Stimulated activated CD4-positive, alpha-beta T cell treated with anti-CD3 and anti-CD28 coated beads, TNF-alpha, amount 100 ng/mL, for 1 hour (primary cell): ENCODE measurements around the gene PRPSAP2.

Experiments used
- DNase-seq, 3 donors: peaks; one replicate each; pipeline ENCODE4 v3.0.0-alpha.2; 2020; ENCODE audit warnings: low read depth in 3 of 3, low spot score in 1 of 3

Gene PRPSAP2

DNA sequence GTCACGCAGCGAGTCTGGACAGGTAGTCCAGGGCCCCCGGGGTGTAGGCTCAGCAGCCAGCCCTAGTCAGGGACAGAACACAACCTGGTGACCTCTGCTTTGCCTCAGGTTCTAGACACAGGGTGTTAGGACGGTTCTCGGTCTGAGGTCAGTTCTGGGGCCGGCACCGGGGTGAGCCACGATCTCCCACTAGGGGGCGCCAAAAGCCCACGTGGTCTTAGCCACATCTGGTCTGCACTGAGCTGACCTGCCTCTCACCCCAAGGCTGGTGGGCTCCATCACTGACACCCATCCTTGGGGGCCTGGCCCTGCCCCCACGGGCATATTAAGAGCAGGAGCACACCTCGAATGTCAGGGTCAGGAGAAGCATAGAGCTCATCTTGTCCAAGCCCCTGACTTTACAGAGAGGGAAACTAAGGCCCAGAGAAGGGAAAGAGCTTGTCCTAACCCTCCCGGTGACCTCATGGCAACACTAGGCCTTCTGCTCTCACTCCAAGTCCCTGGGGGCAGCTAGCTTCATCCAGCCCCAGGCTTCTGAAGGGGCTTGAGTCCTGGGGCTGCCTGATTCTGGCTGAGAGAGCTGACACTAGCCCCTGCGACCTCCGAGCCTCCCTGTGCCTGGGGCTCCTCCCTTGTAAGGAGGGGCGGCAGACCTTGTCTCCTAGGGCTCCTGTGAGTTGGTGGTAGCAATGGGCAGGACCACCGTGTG lies 103.0 kb downstream of the PRPSAP2 start:
- peak; percentile 38 to 78 (median 51) for DNase-seq

DNA sequence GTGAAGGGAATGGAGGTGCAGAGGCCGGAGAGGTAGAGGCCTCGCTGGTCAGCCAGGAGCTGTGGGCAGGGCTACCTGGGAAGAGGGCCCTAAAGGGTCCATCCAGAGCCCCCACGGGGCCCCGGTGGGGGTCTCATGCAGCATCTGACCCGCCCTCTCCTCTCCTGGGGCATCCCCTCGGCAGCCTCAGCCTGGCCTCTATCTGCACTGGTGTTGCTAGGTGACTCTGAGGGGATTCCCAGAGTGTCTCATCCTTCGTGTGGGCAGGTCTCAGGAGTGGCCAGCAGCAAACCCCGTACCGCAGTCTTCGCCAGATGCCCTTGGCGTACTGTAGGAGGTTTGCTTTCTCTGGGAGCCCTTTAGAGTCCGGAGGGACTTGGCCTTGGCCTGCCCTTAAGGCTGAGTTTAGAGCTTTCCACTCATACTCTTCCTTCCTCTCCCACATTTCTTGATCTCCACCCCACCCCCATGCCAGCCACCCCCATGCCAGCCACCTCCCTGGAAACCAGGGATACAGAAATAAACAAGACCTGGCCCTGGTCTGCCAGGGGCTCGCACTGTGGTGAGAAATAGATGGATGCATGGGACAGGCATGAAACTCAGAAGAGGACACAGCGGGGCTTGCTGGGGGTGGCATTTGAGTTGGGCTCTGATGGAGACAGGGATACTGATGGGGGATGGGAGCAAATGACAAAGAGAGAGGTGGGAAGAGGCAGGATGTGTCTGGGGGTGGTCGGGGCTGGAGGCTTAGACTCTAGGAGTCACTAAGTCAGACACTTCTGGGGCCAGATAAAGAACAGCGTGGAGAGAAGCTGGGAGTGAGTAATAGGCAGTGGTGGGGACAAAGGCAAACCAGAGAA lies 103.9 kb downstream of the PRPSAP2 start:
- no peak for DNase-seq

DNA sequence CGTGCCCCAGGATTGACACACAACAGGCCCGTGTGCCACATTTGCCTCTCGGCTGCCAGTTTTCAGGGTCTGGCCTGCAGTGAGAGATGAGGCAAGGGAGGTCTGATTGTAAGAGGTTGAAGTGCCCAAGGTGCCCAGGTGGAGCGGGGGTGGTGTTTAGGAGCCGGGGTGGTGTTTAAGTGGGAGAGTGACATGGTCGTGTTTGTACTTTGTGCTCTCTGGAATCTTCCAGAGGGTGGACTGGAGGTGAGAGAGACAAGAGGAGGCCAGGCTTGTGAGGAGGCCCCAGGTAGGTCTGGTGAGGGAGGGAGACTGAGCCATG lies 104.5 kb downstream of the PRPSAP2 start:
- DNase-seq: no peak

DNA sequence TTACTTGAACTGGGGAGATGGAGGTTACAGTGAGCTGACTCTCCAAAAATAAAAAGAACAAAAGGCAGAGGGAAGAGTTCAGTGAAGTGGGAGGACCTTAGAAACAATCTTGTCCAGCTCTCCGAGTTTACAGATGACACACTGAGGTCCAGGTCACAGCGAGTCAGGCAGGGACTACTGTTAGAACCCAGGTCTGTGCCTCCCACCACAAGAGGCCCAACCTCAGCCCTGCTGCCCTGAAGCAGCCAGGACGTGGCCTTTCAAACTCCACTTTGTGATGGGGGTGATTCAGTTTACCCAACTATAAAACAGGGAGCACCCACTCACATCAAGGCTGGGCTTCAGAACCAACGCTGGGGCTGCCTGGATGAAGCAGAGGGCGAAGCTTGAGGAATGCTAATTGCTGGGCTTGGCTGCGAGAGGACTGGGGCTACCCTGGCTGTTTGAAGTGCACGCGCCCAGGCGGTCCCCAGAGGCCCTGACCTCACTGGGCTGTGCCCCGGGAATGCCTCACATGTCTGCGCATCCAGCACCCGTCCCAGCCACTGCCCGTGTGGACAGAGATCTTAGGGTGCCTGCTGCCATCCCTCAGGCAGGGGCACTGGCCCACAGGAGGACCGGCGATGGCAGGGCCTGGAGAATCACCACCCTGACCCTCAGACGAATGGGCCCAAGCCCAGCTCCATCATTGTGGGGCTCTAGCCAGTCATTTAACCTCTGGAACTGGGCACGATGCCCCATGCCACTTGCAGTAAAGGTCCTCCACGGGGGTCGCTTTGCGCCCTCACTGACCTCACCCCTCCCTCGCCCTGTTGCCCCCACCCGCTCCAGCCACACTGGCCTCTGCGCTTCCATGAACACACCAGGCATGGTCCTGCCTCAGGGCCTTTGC lies 105.4 kb downstream of the PRPSAP2 start:
- no peak for DNase-seq

DNA sequence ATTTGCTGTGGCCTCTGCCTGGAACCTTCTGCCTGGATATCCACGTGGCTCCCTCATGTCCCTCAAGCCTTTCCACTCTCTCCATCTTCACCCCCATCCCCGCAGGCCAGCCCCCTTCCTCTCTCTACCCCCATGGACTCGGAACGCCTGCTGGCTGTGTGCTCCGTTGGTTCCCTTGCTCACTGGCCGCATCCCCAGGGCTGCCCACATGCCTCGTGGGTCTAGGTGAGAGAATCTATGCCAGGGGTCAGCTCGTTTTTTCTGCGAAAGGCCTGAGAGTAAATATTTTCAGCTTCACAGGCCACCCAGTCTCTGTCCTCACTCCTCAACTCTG lies 106.1 kb downstream of the PRPSAP2 start:
- no peak for DNase-seq

DNA sequence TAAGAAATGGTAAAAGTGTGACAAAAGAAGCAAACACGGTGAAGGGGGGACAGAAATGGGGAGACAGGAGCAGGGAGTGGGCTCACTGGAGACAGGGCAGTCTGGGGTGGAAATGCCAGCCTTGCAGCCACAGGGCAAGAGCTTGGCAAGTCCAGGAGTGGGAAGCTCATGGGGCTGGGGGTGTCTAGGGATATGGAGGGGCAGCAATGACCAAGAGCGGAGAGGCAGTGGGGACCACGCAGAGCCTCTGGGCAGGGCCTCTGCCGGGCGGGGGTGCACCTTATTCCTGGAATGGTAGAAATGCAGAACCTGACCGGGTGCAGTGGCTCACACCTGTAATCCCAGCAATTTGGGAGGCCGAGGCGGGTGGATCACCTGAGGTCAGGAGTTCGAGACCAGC lies 106.6 kb downstream of the PRPSAP2 start:
- DNase-seq: no peak

DNA sequence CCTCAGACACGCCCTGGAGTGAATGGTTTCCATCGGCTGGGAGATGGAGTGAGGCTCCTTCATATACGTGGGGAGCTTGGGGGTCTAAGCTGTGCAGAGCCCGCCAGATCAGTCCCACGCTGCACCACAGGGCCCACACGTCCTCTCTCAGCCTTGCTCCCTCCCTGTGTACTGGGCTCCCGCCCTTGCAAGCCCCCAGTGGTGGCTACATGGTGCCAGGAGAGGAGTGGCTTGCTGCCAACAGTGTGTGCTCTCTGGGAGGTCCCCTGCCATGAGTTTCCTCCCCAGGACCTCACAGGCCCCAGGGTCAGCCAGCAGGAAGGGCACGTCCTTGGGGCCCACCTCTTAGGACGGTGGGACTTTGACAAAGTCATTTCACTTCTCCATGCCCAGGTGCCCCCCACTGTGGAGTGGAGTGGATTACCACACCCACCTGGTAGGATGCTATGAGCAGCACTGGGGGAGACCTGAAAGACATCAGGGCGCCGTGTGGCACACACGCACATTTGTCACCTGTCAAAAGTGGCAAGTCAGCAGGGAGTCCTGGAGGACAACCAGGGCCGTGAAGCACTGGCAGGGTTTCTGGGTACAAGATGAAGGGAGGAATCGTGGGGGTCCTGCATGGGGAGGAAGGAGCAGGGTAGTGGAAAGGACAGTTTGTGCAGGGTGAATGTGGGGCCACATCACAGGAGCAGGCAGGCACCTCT lies 107.8 kb downstream of the PRPSAP2 start:
- DNase-seq: no peak

DNA sequence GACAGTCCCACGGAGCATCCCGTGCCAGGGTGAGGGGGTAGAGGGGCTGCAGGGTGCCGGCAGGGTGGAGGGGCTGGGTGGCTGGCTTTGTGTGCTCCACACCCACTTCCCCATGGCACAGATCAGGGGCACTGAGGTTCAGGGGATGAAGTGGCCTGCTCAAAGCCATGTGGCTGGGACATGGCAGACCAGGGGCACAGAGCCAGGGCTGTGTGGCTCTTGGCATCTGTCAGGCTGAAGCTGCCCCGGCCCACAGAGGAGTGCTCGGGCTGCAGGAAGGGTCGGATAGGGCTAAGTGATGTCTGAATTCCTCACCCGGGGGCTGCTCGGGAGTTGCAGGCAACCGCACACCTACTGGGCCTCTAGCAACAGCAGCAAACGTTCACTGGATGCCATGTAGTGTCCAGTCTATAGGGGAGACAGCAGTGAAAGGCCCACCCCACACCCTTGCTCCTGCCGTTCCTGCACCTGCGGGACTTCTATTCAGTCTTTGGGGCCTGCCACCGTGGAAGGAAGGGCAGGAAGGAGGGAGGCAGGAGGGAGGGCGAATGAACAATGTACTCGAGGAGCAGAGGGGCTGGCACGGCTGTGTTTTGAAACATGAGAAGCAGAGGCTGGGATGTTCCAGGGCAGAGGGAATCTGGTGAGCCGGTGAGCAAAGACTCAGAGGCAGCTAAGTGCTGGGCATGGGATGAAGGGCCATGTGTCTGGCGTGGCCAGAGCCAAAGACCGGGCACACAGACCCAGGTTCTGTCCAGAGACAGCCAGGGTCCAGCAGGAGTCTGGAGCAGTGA lies 109.1 kb downstream of the PRPSAP2 start:
- no peak for DNase-seq

DNA sequence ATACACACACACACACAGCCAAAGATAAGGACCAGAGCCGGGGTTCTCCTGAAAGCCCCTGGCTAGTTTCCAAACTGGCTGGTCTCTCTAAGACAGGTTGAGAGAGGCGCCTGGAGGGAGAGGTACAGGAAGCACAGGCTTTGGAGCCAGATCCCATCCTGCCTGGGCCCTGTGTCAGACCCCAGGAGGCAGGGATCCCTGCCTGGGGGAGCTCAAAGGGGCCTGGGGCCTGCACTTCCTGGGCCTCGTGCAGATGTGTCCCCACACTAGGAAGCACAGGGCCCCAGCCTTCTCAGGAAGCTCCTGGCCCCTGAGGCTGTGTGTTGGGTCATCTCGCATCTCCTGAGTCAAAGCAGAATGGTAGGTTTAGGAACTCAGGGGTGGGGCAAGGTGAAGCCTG lies 110.0 kb downstream of the PRPSAP2 start:
- no peak for DNase-seq

DNA sequence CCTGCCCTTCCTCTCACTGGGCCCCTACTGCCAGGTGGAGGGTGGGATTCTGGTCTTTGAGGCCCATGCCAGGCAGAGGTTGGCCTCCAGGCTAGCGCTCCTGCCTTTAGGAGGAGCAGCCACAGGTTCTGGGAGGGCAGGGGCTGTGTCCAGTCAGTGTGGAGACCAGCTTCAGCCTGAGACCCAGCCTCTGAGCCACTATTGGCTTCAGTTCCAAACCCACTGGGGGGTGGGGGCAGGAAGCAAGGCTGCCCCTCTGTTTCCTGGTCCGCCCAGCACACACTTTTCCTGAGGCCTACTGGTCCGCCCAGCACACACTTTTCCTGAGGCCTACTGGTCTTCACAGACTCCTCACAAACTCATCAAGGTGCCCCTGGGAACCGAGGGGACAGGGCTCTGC lies 110.4 kb downstream of the PRPSAP2 start:
- DNase-seq: no peak

DNA sequence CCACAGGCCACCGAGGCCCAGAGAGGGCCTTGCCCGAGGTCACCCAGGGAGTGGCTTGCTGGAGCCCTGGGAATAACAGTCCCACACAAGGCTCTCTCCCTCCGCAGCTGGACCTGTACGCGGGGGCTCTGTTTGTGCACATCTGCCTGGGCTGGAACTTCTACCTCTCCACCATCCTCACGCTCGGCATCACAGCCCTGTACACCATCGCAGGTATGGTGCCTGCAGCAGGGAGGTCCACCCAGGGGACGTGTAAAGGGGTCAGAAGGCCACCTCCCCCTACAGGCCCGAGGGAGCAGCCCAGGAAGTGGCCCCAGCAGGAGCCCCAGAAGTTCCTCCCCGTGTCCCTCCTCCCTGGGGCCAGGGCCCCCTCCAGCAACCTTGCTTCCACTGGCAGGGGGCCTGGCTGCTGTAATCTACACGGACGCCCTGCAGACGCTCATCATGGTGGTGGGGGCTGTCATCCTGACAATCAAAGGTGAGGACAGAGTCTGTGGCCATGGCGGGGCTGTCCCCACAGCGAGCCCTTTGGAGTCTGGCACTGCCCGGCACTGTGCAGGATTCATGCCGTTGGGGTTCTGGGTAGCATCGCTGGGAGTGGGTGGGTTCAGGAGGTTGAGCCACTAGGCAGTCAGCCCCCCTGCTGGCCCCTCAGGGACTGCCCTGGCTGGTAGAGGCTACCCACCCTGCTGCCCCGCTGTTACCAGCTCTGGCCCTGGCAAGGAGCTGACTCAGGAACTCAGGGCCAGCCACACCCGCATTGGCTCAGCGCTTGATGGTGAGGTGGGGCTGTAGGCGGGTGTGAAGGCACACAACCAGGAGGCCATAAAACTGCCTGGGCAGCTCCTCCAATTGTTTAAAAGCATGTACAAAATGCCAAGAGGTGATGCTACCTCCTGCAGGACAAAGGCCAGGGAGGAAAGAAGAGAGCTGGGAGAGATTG lies 111.3 kb downstream of the PRPSAP2 start:
- no peak for DNase-seq

DNA sequence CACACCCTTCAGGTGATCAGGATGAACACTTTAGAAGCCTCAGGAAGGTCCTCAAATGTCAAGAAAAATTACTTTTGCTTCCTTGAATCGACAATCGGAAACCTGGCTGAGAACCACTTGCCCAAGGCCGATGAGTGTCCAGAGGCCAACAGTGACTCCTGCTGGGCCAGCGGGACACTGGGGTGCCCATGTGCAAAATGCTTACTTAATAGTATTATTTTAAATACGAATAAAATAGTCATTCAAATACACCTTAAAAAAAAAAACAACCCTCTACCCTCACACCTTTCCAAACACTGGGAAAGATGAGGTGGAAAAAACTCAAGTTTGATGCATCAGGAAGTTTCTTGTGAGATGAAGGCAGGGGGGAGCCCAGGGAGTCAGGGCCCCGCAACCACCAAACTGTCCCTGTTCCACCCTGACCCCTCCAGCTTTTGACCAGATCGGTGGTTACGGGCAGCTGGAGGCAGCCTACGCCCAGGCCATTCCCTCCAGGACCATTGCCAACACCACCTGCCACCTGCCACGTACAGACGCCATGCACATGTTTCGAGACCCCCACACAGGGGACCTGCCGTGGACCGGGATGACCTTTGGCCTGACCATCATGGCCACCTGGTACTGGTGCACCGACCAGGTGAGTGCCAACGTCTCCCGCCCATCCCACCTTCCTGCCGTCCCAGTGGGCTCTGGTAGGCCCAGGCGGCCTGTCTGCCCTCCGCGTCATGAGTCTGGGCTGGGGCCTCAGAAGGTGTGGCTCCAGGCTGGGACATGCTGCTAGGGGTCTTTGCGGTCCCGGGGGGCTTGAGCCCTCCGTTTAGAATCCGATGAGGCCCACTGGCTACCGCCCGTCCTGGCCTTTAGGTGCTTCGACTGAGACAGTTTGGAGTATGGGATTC lies 112.9 kb downstream of the PRPSAP2 start:
- DNase-seq: no peak

DNA sequence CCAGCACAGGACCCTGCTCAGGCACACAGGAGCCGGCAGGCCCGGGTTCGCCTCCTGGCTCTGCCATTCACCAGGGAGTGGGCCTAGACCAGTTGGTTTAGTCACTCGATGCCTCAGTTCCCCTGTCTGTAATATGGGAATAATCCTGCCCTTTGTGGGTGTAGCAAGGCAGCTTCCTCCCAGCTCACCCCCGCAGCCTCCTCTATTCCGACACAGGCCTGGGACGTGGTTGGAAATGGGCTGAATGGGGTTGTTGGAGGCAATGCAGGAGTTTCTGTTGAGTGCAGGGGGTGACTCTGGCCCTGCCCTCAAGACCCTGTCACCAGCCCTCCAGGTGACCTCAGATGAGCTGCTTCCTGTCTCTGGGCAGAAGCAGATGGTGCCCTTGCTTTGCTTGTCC lies 113.9 kb downstream of the PRPSAP2 start:
- DNase-seq: no peak

DNA sequence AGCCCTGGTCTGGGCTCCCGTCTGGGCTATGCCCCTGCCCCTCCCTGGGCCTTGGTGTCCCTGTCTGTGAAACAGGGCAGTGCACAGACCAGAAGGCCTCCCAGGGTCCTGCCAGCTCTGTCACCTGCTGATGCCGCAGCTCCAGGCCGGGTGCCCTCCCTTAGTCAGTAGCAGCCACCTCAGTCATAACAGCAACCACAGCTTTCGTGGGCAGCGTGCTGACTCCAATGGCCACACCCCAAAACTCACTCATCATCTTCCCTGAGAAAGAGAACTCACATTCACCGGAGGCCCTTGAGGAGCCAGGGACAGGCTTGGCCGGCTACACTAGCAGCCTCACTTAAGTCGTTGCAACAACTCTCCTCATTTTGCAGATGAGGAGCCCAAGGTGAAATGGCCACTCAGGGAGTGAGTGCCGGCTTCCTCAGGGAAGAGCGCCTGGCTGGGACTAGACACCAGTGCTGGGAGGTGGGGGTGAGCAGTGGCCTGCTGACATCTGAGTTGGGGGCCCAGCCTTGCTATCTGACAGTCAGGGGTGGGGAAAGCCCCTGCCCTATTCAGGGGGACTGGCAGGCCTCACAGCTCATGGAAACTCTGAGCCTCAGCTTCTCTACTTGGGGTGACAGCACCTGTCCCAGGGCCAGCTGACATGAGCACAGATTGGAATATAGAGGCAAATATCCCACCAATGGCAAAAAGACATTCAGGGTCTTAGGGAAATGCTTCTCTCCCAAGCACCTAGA lies 116.6 kb downstream of the PRPSAP2 start:
- DNase-seq: no peak

DNA sequence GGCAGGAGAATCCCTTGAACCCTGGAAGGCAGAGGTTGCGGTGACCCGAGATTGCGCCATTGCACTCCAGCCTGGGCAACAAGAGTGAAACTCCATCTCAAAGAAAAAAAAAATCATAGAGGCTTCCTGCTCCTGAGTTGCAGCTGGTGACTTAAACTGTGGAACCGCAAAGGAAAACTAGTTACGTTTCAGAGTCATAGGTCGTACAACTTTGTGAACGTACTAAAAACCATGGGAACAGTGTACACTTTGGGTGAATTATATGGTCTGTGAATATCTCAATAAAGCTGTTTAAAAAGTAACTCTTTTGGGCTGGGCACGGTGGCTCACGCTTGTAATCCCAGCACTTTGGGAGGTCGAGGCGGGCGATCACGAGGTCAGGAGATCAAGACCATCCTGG lies 117.7 kb downstream of the PRPSAP2 start:
- DNase-seq: no peak

DNA sequence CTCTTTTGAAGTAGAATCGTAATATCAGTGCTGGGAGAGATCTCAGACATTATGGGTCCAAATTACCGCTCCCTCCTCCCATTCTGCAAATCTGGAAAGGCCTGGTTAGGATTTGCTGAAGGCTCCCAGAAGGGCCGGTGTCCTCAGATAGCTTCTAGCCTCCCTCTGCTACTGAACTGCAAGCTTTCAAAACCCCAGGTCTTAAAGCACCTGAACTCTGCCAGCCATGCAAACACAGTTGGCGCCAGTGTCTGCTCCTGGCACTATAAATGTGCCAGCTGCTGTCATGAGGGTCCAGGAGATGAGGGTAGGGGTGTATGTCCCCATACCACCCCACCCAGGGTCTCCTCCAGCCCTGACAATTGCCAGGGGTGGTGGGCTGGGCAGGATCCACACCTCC lies 118.3 kb downstream of the PRPSAP2 start:
- DNase-seq: no peak

DNA sequence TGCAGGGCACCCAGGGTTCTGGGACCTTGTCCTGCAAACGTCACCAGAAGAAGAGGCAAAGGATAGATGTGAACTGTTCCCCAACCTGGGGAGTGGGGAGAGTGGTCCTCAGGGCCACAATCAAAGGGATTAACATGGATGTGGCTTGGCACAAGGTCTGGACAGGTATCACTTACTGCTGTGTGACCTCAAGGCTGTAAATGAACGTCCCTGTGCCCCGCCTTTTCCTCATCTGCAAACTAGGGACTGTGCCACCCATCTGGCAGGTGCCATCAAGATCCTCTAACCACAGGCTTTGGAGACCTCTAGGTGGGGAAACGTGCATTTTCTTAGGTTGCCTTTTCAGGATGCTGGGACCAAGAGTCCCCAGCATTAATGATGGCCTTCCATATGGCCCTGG lies 119.1 kb downstream of the PRPSAP2 start:
- DNase-seq: no peak

DNA sequence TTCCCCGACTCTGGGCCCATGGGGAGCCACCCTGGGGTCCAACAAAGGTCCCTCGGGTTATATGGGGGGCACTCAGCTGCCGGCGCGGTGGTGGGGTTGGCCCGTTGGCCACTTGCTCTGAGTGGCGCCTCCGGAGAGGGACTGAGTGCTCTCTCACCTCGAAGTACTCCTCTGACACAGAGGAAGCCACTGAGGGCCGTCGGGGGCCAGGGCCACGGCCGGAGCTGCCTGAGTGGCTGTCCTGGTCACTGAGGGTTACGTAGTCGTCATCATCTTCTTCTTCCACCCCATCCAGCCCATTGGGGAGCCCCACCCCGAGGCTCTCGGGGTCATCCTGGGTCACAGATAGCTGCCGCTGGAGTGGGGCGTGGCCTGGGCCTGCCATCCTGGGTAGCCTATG lies 119.7 kb downstream of the PRPSAP2 start:
- DNase-seq: no peak
